HG03066 (cell line): Measurements from ENCODE around the gene STXBP5.
A peak's percentile ranks its signal among the peaks of the same experiment; 100 is the strongest.

ENCODE experiments used
- ATAC-seq: cut with Tn5 transposase; IDR thresholded peaks from one replicate; pipeline ENCODE4 v1.9.1; 2021; ENCODE audit warnings: low read depth; ENCODE audit not compliant: unreplicated experiment

Gene STXBP5

DNA sequence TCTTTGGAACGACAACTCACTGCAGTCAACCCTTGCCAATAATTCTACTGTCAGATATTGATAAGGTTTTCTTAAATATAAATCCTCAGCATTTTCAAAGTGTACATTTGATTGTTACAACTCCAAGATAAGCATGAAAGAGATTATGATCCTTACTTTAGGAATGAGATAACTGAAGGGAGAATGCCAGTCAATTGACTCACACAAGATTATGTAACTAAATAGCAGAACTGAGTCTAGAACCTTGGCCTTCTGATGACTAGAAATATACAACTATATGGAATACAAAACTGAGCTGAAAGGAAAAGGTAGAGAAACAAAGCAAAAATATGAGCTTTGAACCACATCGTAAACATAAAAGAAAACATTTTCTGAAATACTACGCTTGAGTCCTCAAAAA, 26.9 kb upstream of the STXBP5 start:
- ATAC-seq = no peak

DNA sequence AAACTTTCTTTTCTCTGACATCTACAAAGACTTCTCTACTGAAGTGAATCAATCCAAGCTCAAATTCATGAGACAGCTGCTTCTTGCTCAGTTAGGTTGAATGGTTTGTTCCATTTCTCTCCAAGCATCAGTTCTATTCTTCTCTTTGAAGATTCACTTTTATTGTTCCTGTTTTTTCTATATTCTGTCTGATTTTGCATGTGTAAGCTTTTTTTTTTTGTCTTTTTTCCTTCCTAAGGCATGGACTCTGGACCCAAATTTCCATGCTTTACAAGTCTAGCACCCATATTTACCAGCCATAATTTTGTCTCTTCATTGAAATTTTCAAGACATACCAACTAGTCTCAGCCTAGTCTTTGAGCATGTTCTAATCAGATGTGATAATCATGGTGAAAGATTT, 25.9 kb upstream of the STXBP5 start:
- no peak for ATAC-seq

- ATAC-seq = no peak
Observed at GRCh38 chr6:147179809-147180208, 24.4 kb upstream of the STXBP5 start.

GRCh38 chr6:147180926-147181325, 23.3 kb upstream of the STXBP5 start:
- no peak for ATAC-seq

- ATAC-seq = no peak
Observed at GRCh38 chr6:147184379-147184778, 19.8 kb upstream of the STXBP5 start.

DNA sequence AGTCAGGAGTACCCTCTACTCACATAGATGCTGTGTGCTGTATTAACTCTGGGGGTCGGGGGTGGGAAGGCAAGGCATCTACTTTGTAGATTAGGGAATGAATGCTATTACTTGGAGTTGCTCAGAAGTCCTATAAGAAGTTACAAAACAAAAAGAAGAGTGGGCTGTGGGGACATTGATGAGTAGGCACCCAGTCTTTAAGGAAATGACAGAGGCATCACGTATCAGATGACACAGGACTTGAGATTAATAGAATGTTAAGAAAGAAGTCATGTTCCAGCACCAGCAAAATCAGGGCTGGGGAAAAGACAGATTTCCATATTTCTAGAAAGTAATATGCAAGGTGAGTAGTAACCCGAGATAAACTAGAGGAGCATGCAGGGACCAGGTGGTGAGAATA, 19.0 kb upstream of the STXBP5 start:
- no peak for ATAC-seq

DNA sequence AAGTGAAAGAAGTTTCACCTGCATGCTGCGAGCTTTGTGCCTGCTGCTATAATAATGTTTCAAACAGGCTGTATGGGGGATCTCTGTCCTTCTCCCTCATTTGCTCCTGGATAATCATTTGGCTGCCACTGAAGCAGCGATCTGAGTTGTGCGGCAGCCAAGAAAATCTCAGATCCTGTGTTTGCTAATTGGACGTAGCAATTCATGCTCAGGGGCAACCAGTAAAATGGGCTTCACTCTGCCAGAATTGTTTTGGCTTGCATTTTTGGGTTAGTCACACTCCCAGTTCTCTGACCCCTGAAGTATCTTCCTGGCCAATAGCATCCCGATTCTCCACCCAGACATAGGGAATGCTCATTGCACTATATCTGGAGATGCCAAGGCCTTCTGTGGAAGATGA, 13.7 kb upstream of the STXBP5 start:
- no peak for ATAC-seq

DNA sequence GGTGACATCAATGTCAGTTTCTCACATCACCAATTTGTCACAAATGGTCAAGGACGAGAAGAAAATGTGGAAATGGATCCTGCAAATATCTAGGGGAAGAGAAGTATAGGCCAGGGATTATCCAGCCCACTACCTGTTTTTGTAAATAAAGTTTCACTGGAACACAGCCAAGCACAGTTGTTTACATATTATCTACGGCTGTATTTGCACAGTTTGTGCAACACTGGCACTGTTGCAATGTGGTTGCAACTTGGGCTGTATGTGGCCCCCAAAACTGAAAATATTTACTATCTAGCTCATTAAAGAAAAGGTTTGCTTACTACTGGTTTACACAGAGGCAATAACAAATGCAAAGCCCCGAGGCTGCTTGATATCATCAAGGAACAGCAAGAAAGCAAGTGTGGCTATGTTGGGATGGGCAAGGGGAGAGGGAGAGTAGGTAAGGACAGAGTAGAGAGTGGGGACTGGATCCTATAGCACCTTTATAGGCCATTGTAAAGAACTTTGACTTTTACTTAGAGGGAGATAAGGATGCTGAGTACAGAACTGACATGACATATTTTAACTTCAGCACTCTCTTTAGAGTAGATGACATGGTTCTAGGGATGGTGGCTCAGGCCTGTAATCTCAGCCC, 11.8 kb upstream of the STXBP5 start:
- no peak for ATAC-seq

- ATAC-seq = no peak
Observed at GRCh38 chr6:147194652-147195411, 9.4 kb upstream of the STXBP5 start.

GRCh38 chr6:147195510-147195909, 8.7 kb upstream of the STXBP5 start:
- ATAC-seq = no peak

GRCh38 chr6:147195987-147196386, 8.2 kb upstream of the STXBP5 start:
- ATAC-seq = no peak

DNA sequence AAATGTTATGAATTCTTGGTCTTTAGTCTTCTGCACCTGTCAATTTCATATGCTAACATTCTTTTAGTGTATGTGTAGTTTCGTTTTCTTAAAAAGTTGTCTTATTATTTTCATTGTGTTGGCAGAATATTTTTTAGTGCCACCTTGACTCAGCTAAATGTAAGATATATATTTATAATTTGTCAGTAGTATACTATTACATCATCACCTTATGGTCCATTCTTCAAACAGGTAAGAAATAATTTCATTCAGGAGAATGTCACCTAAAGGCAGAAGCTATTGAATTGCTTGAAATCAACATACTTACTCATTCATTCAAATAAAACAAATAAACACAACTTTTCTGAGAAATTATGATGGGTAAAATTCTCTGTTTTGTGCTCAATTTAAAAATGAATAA, 3.5 kb upstream of the STXBP5 start:
- ATAC-seq = no peak

- peak; percentile 28 for ATAC-seq
Observed at GRCh38 chr6:147201885-147202515, 2.2 kb upstream of the STXBP5 start.

DNA sequence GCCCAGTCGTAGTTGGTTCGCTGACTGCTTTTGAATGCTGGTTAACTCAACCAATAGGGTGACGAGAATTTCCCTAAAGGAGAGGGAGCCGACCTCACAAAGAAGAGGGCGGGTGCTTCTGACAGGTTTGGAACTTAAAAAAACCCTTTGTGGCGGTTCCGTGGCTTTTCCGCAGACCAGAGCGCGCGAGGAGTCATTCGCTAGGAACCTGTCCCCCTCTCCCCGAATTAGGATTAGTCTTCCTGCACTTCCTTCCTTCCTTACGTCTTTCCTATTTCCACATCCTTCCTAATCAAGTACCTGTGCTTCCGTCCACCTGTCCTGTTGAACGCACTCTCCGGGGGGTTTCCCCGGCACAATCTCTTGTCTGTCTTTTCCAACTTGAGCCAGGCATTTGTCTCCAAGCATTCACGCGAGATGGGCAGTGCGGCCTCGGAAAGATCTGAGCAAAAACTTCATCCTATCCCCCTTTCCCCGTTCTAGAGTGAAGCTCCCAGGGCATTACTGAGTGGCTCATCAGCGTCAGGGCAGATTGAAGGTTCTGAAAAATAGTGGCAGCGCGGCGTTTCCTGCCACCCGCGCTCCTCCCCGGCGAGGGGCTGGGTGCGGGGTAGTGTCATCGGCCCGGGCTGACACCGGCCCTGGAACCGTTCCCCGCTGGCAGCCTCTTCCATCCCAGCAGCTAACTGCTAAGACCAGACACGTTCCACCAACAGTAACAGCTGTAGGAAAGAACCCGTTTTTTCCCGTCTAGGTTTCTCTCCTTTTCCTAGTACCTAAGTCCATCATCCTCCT, 1.5 kb upstream of the STXBP5 start:
- ATAC-seq = peak; percentile 78

DNA sequence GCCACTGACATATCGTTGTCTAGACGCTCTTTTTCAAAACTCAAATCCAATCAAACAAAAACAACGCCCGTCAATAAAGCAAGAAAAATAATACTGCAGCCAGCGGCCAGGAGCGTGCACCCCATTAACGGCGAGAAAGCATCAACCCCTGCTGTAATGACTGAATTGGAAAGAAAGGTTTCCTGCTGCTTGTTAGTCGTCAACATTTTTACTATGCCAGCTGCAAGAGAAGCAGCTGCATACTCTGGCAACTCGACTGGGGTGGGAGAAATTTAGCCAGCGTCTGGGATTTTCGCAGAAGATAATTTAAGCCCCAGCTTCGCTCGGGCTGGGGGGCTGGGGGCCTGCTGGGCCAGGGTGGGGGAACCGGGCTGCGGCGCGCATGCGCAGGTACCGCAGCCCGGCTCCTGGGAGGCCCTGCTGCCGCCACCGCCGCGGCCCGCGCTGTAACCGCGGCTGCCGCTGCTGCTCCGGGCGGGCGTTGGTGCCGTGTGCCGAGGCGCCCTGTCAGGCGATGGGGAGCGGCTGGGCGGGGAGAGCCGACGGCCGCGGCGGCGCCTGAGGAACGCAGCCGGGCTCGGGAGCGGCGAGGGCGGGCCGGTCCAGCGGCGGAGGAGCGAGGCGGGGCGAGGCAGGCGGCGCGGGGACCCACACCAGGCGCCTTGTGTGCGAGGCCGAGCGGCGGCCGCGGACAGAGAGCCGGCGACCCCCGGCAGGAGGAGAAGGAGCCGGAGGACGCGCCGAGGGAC, 732 bp upstream of the STXBP5 start:
- peak; percentile 34 for ATAC-seq

GRCh38 chr6:147204843-147205311, 660 bp downstream of the STXBP5 start:
- no peak for ATAC-seq

DNA sequence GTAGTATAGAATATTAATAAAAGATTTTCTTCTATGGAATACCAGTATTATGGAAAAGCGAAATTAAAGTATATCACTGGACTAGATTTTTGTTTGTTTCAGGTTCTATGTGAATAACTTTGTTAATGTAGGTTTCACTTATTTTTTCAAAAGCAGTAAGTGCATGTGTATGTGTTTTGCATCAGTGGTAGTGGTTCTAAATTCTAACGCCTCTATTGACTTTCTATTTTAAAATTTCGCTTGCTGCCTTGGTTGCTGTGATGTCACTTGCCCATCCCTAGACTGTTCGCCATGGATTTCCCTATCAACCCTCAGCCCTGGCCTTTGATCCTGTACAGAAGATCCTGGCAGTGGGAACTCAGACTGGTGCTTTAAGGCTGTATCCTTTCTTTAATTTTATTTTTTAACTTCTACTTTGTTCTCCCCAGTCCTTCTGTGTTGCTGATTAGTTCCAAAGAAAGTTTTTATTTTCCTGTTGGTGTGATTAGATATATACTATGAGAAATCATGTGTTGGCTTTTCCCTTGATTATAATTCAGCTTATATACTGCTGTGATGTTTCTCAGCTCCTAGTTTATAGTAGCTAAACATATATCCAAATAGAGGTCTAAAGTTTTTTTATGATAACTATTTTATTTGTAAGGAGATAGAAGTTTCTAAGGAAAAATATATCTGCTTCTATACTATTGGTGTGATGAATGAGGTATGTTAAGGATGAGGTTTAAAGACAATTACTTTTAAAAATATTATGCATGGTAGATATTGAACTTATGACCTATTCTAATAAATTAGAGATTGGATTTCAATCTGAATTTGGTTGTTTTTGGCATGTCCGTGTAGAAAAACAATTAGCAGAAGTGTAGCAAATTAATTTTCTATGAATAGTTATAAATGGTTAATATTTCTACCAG, 1.7 kb downstream of the STXBP5 start:
- ATAC-seq = no peak

- no peak for ATAC-seq
Observed at GRCh38 chr6:147207351-147207750, 3.1 kb downstream of the STXBP5 start.
